HEK293 (cell line): ENCODE results near the gene GPR162.

ENCODE experiments used
- CTCF ChIA-PET: fragments of 350-600 bp; formaldehyde crosslinking; extraction: SDS; loops from one replicate; lab custom pipeline; 2021; ENCODE audit warnings: antibody characterized with exemption; lab: Yijun Ruan, JAX
- POLR2A ChIA-PET: fragments of 300-600 bp; formaldehyde crosslinking; extraction: SDS; loops from one replicate; lab custom pipeline; 2020; ENCODE audit warnings: antibody characterized with exemption, inconsistent platforms; lab: Yijun Ruan, JAX
- H3K27ac ChIP-seq: fragments of 200-500 bp; sonication (Bioruptor generic); 2 replicates; pipeline ENCODE4 v1.5.1; 2014; ENCODE audit warnings: low read depth, low read length, control low read depth, inconsistent platforms; ENCODE audit errors: extremely low read depth
- H3K36me3 ChIP-seq, 2 experiments: fragments of 200-500 bp in 1 of 2; sonication (Bioruptor generic) in 1 of 2; 1 replicate in 1 of 2; 2 replicates in 1 of 2; pipeline ENCODE4 v1.5.1; 2014 to 2017; ENCODE audit warnings: inconsistent platforms in 2 of 2, low read length in 2 of 2; ENCODE audit not compliant: control insufficient read depth in 2 of 2, insufficient read depth in 1 of 2
- H3K4me1 ChIP-seq: fragments of 200-500 bp; sonication (Bioruptor generic); 2 replicates; pipeline ENCODE4 v1.5.1; 2014; ENCODE audit warnings: mild to moderate bottlenecking, low read length, inconsistent platforms; ENCODE audit not compliant: control insufficient read depth, insufficient read depth
- H3K4me3 ChIP-seq: 2 replicates; pipeline ENCODE4 v1.5.1; 2011; ENCODE audit warnings: low read depth, mild to moderate bottlenecking, control low read depth, low read length, moderate library complexity
- H3K9me3 ChIP-seq: fragments of 200-500 bp; sonication (Bioruptor generic); 2 replicates; pipeline ENCODE4 v1.5.1; 2014; ENCODE audit warnings: low read depth, low read length, inconsistent platforms; ENCODE audit not compliant: control insufficient read depth, insufficient read depth
- IKZF3 ChIP-seq: fragments of 450-650 bp; IDR thresholded peaks from 2 replicates; pipeline ENCODE4 v1.5.0; 2018; ENCODE audit warnings: missing biosample characterization, mild to moderate bottlenecking, missing genetic modification characterization, moderate library complexity
- KLF1 ChIP-seq: fragments of 450-650 bp; formaldehyde crosslinking; IDR thresholded peaks from 2 replicates; pipeline ENCODE4 v1.5.1; 2016; ENCODE audit warnings: missing biosample characterization, missing genetic modification characterization
- KLF17 ChIP-seq: fragments of 450-650 bp; formaldehyde crosslinking; IDR thresholded peaks from 2 replicates; pipeline ENCODE4 v1.5.1; 2016; ENCODE audit warnings: missing biosample characterization, missing genetic modification characterization
- OVOL3 ChIP-seq: fragments of 450-650 bp; formaldehyde crosslinking; IDR thresholded peaks from 2 replicates; pipeline ENCODE4 v1.5.1; 2016; ENCODE audit warnings: missing biosample characterization, missing genetic modification characterization
- PRDM1 ChIP-seq: fragments of 450-650 bp; formaldehyde crosslinking; IDR thresholded peaks from 2 replicates; pipeline ENCODE4; 2016; ENCODE audit warnings: missing biosample characterization, missing genetic modification characterization
- ZBTB17 ChIP-seq: fragments of 450-650 bp; formaldehyde crosslinking; IDR thresholded peaks from 2 replicates; pipeline ENCODE4 v1.5.1; 2016; ENCODE audit warnings: missing biosample characterization, missing genetic modification characterization
- ZFP37 ChIP-seq: fragments of 450-650 bp; formaldehyde crosslinking; IDR thresholded peaks from 2 replicates; pipeline ENCODE4 v1.5.1; 2016; ENCODE audit warnings: missing biosample characterization, missing genetic modification characterization
- ZFP41 ChIP-seq: fragments of 450-650 bp; formaldehyde crosslinking; IDR thresholded peaks from 2 replicates; pipeline ENCODE4 v1.5.1; 2016; ENCODE audit warnings: missing biosample characterization, missing genetic modification characterization, borderline replicate concordance
- ZFP69B ChIP-seq: fragments of 450-650 bp; formaldehyde crosslinking; IDR thresholded peaks from 2 replicates; pipeline ENCODE4 v1.5.1; 2016; ENCODE audit warnings: missing biosample characterization, missing genetic modification characterization
- ZIC2 ChIP-seq: fragments of 450-650 bp; formaldehyde crosslinking; IDR thresholded peaks from 2 replicates; pipeline ENCODE4 v1.5.1; 2016; ENCODE audit warnings: missing biosample characterization, missing genetic modification characterization
- ZNF16 ChIP-seq: fragments of 450-650 bp; formaldehyde crosslinking; IDR thresholded peaks from 2 replicates; pipeline ENCODE4 v1.5.1; 2016; ENCODE audit warnings: low read depth, missing biosample characterization, missing genetic modification characterization
- ZNF311 ChIP-seq: fragments of 450-650 bp; formaldehyde crosslinking; IDR thresholded peaks from 2 replicates; pipeline ENCODE4 v1.5.1; 2017; ENCODE audit warnings: missing biosample characterization, missing genetic modification characterization, borderline replicate concordance
- ZNF391 ChIP-seq: fragments of 450-650 bp; formaldehyde crosslinking; IDR thresholded peaks from 2 replicates; pipeline ENCODE4 v1.5.1; 2016; ENCODE audit warnings: low read depth, missing biosample characterization, missing genetic modification characterization, borderline replicate concordance
- ZNF621 ChIP-seq: fragments of 450-650 bp; formaldehyde crosslinking; IDR thresholded peaks from 2 replicates; pipeline ENCODE4 v1.5.1; 2017; ENCODE audit warnings: missing biosample characterization, missing genetic modification characterization
- ZNF692 ChIP-seq: fragments of 450-650 bp; formaldehyde crosslinking; IDR thresholded peaks from 2 replicates; pipeline ENCODE4 v1.5.1; 2016; ENCODE audit warnings: missing biosample characterization, missing genetic modification characterization
- ZXDB ChIP-seq: fragments of 450-650 bp; formaldehyde crosslinking; IDR thresholded peaks from 2 replicates; pipeline ENCODE4 v1.5.1; 2016; ENCODE audit warnings: missing biosample characterization, missing genetic modification characterization
- TF ChIP-seq, protein P1 (sequence below): fragments of 450-650 bp; formaldehyde crosslinking; IDR thresholded peaks from 2 replicates; pipeline ENCODE4 v1.5.1; 2017; ENCODE audit warnings: missing biosample characterization, missing genetic modification characterization
- TF ChIP-seq, protein P2 (sequence below): fragments of 450-650 bp; IDR thresholded peaks from 2 replicates; pipeline ENCODE4 v1.5.1; 2018; ENCODE audit warnings: missing biosample characterization, mild to moderate bottlenecking, missing genetic modification characterization
- TF ChIP-seq, protein P3 (sequence below): fragments of 450-650 bp; formaldehyde crosslinking; IDR thresholded peaks from 2 replicates; pipeline ENCODE4 v1.5.1; 2016; ENCODE audit warnings: missing biosample characterization, missing genetic modification characterization

Gene GPR162

GRCh38 chr12:6849976-6850560 is 28.4 kb downstream of the GPR162 start:
- Histone ChIP-seq H3K4me1 (peaks cover 11% of the 10 kb centered on the region), H3K36me3 (peaks cover 22 to 66% of the 10 kb centered on the region in 2 experiments), H3K9me3 (no peaks in the 10 kb centered on the region), H3K27ac (peak overlapping the region; percentile 58; the same call in 1 of the 2 replicates), H3K4me3 (peak overlapping the region; percentile 76)
- ChIA-PET POLR2A (interaction anchor here (0.7 to 2.7 kb wide), 4 partner anchors 10 to 315 kb away, joined by 3 to 27 read pairs (median 14); partner anchors contain the start of genes GAPDH, GNB3, MLF2 and SPSB2), CTCF (interaction anchor here (2.2 to 8.4 kb wide), 3 partner anchors 16 to 24 kb away, joined by 11 to 75 read pairs (median 71); partner anchors contain the start of gene SPSB2)
- TF ChIP-seq ZBTB17 (tag by site-specific recombination) (0 out of 2 replicates have a peak, but pooled peaks have one; percentile 39), ZFP69B (tag by site-specific recombination) (peak; percentile 51), PRDM1 (tag by site-specific recombination) (peak; percentile 61), ZIC2 (tag by site-specific recombination) (no peak), ZNF311 (tag by site-specific recombination) (no peak), ZNF692 (tag by site-specific recombination) (peak; percentile 90)
- TF ChIP-seq, protein P1, sequence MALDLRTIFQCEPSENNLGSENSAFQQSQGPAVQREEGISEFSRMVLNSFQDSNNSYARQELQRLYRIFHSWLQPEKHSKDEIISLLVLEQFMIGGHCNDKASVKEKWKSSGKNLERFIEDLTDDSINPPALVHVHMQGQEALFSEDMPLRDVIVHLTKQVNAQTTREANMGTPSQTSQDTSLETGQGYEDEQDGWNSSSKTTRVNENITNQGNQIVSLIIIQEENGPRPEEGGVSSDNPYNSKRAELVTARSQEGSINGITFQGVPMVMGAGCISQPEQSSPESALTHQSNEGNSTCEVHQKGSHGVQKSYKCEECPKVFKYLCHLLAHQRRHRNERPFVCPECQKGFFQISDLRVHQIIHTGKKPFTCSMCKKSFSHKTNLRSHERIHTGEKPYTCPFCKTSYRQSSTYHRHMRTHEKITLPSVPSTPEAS (tag by site-specific recombination), result peak; percentile 69

GRCh38 chr12:6850796-6851152 is 29.2 kb downstream of the GPR162 start:
- Histone ChIP-seq H3K9me3 (no peaks in the 10 kb centered on the region), H3K4me1 (peaks cover 11% of the 10 kb centered on the region), H3K27ac (peak overlapping the region; percentile 58), H3K36me3 (peaks cover 22 to 66% of the 10 kb centered on the region in 2 experiments), H3K4me3 (peak overlapping the region; percentile 76)
- ChIA-PET POLR2A (interaction anchor here (0.6 to 7.1 kb wide), 27 partner anchors 9 to 1330 kb away, joined by 3 to 183 read pairs (median 11); partner anchors contain the start of genes C12orf57, COPS7A, GAPDH and GNB3), CTCF (interaction anchor here (0.6 to 8.4 kb wide), 7 partner anchors 14 to 257 kb away, joined by 3 to 71 read pairs (median 10); partner anchors contain the start of genes SPSB2 and TPI1)
- TF ChIP-seq KLF17, result 0 out of 2 replicates have a peak, but pooled peaks have one; percentile 15
- 0 out of 2 replicates have a peak, but pooled peaks have one; percentile 31 for TF ChIP-seq ZXDB (tag by site-specific recombination)
- TF ChIP-seq KLF1, result no peak
- TF ChIP-seq IKZF3 (tag by site-specific recombination), result peak; percentile 39; the same call in 1 of the 2 replicates
- 0 out of 2 replicates have a peak, but pooled peaks have one; percentile 6 for TF ChIP-seq ZNF391 (tag by site-specific recombination)

GRCh38 chr12:6851153-6851920 is 29.7 kb downstream of the GPR162 start, which contains the start of gene CDCA3:
Gene CDCA3, minus strand, starts transcription at chr12:6851286. Its CDS starts 334 bp downstream, at chr12:6850952.
- H3K4me1 ChIP-seq, result peaks cover 11% of the 10 kb centered on the region
- peak within 1 kb of the TSS; percentile 58 for H3K27ac ChIP-seq
- CTCF ChIA-PET, result interaction anchor here (0.5 to 8.4 kb wide), 16 partner anchors 9 to 286 kb away, joined by 3 to 71 read pairs (median 4); partner anchors contain the start of genes GNB3, MLF2, P3H3 and SPSB2
- POLR2A ChIA-PET, result interaction anchor here (0.6 to 7.1 kb wide), 42 partner anchors 8 to 1330 kb away, joined by 3 to 183 read pairs (median 5); partner anchors contain the start of genes C12orf57, COPS7A, GAPDH and GNB3
- peaks cover 21 to 66% of the 10 kb centered on the region in 2 experiments for H3K36me3 ChIP-seq
- H3K4me3 ChIP-seq, result peak within 1 kb of the TSS; percentile 76
- no peaks in the 10 kb centered on the region for H3K9me3 ChIP-seq
- TF ChIP-seq ZNF16 (tag by site-specific recombination) (no peak), ZFP37 (tag by site-specific recombination) (no peak; the same call in 1 of the 2 replicates), ZFP41 (tag by site-specific recombination) (no peak), OVOL3 (tag by site-specific recombination) (no peak), ZNF621 (tag by site-specific recombination) (no peak)
- TF ChIP-seq, protein P2, sequence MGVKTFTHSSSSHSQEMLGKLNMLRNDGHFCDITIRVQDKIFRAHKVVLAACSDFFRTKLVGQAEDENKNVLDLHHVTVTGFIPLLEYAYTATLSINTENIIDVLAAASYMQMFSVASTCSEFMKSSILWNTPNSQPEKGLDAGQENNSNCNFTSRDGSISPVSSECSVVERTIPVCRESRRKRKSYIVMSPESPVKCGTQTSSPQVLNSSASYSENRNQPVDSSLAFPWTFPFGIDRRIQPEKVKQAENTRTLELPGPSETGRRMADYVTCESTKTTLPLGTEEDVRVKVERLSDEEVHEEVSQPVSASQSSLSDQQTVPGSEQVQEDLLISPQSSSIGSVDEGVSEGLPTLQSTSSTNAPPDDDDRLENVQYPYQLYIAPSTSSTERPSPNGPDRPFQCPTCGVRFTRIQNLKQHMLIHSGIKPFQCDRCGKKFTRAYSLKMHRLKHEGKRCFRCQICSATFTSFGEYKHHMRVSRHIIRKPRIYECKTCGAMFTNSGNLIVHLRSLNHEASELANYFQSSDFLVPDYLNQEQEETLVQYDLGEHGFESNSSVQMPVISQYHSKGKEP (tag by site-specific recombination), result peak; percentile 83
- TF ChIP-seq, protein P3, sequence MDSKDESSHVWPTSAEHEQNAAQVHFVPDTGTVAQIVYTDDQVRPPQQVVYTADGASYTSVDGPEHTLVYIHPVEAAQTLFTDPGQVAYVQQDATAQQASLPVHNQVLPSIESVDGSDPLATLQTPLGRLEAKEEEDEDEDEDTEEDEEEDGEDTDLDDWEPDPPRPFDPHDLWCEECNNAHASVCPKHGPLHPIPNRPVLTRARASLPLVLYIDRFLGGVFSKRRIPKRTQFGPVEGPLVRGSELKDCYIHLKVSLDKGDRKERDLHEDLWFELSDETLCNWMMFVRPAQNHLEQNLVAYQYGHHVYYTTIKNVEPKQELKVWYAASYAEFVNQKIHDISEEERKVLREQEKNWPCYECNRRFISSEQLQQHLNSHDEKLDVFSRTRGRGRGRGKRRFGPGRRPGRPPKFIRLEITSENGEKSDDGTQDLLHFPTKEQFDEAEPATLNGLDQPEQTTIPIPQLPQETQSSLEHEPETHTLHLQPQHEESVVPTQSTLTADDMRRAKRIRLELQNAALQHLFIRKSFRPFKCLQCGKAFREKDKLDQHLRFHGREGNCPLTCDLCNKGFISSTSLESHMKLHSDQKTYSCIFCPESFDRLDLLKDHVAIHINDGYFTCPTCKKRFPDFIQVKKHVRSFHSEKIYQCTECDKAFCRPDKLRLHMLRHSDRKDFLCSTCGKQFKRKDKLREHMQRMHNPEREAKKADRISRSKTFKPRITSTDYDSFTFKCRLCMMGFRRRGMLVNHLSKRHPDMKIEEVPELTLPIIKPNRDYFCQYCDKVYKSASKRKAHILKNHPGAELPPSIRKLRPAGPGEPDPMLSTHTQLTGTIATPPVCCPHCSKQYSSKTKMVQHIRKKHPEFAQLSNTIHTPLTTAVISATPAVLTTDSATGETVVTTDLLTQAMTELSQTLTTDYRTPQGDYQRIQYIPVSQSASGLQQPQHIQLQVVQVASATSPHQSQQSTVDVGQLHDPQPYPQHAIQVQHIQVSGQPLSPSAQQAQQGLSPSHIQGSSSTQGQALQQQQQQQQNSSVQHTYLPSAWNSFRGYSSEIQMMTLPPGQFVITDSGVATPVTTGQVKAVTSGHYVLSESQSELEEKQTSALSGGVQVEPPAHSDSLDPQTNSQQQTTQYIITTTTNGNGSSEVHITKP (tag by site-specific recombination), result peak; percentile 52
